Measurements from ENCODE around the gene MYH10.

Gene MYH10

DNA sequence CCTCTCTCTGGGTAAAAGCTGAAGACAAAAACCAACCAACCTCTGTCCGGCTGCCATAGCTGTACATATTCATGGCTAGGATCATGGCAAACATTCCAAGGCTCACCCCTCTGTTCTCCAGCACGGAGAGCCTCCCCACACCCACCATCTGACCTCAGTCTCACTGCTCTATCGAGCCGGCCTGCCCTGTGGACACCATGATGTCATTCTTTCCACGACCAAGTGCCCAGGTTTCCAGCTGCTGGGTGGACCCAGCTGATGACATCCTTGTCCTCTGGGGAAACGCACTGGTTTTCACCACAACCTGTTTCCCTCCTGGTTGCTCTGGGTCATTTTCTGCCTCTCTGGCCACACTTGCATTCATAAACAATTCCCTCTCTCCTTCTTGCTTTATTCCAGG, 127.2 kb downstream of the MYH10 start:
- Histone ChIP-seq H3K4me1 (ENCODE audit: control insufficient read depth, insufficient read depth, low read length) (no peaks in the 10 kb centered on the region), H3K36me3 (ENCODE audit: control insufficient read depth, insufficient read depth, low read length) (peaks cover 59% of the 10 kb centered on the region), H3K27ac (ENCODE audit: low read length) (no peak overlapping the region), H3K4me3 (ENCODE audit: low read length) (no peak overlapping the region), H3K27me3 (ENCODE audit: control insufficient read depth, insufficient read depth, low read length) (no peaks in the 10 kb centered on the region; the same call in 1 of the 2 replicates), H3K9me3 (ENCODE audit: control insufficient read depth, insufficient read depth, low read length) (no peaks in the 10 kb centered on the region)
- WGBS (ENCODE audit: insufficient coverage, insufficient read length) = no CpG with 5 or more reads among the region's 6 CpGs
- DNase-seq (ENCODE audit: low read depth, low spot score) = no peak

DNA sequence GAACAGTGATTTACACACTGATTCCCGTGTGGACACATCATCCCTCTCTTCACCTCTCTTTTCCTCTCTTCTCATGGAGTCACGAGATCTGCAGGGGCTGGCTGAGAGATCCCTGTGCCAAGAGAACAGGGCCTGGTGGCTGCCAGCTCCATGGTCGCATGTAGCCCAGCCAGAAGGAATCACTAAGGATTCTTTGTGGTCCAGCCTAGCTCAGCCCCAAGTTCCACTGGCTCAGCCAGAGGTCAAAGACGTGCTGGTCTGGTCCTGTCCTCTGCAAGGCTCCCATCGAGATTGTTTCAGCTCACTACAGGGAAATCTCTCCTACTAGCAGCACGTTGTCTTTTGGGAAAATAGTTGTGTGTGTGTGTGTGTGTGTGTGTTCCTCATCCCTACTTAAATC, 128.4 kb downstream of the MYH10 start:
- H3K4me1 ChIP-seq (ENCODE audit: control insufficient read depth, insufficient read depth, low read length) = no peaks in the 10 kb centered on the region
- DNase-seq (ENCODE audit: low read depth, low spot score) = no peak
- H3K27ac ChIP-seq (ENCODE audit: low read length) = no peak overlapping the region
- no peaks in the 10 kb centered on the region for H3K27me3 ChIP-seq (ENCODE audit: control insufficient read depth, insufficient read depth, low read length)
- no peak overlapping the region for H3K4me3 ChIP-seq (ENCODE audit: low read length)
- no CpG with 5 or more reads among the region's 6 CpGs for WGBS (ENCODE audit: insufficient coverage, insufficient read length)
- H3K9me3 ChIP-seq (ENCODE audit: control insufficient read depth, insufficient read depth, low read length) = no peaks in the 10 kb centered on the region
- H3K36me3 ChIP-seq (ENCODE audit: control insufficient read depth, insufficient read depth, low read length) = peaks cover 56% of the 10 kb centered on the region

DNA sequence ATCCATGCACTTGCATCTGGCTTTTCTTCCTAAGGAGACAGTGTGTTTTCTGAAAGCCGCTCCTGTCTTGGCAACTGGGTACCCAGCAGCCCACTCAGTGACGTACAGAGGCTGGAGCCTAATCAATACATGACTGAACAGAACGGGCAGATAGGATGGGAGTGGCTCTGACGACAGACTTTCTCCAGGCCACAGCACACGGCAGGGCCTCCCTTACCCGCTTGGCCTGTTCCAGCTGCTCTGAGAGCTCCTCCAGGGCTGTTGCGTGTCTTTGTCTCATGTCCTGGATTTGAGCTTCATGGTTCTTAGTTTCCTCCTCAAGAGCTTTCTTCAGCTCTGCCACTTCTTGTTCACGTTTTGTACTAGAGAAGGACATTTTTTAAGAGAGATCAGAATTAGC, 129.9 kb downstream of the MYH10 start:
- no peak for DNase-seq (ENCODE audit: low read depth, low spot score)
- H3K4me3 ChIP-seq (ENCODE audit: low read length) = no peak overlapping the region
- no peaks in the 10 kb centered on the region for H3K4me1 ChIP-seq (ENCODE audit: control insufficient read depth, insufficient read depth, low read length)
- no peak overlapping the region for H3K27ac ChIP-seq (ENCODE audit: low read length)
- H3K36me3 ChIP-seq (ENCODE audit: control insufficient read depth, insufficient read depth, low read length) = peaks cover 55% of the 10 kb centered on the region
- H3K9me3 ChIP-seq (ENCODE audit: control insufficient read depth, insufficient read depth, low read length) = no peaks in the 10 kb centered on the region
- WGBS (ENCODE audit: insufficient coverage, insufficient read length) = no CpG with 5 or more reads among the region's 8 CpGs
- no peaks in the 10 kb centered on the region for H3K27me3 ChIP-seq (ENCODE audit: control insufficient read depth, insufficient read depth, low read length)

DNA sequence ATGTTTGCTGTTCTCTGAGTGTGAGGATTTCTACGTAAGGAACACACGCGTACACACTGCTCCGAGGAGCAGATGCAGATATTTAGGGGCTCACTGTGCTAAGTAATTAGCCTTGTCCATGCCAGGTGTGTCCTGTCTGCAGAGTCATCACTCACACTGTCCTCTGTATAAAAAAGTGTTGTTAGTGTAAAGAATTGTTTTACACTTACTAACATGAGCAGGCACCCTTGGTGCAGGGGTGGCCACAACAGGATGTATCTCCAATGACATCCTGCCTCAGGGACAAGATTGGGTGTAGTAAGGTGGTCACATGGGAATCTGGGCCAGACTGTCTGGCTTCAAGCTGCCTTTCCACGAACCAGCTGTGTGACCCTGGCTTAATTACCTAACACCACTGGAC, 130.9 kb downstream of the MYH10 start:
- Histone ChIP-seq H3K4me3 (ENCODE audit: low read length) (no peak overlapping the region), H3K9me3 (ENCODE audit: control insufficient read depth, insufficient read depth, low read length) (no peaks in the 10 kb centered on the region), H3K27ac (ENCODE audit: low read length) (no peak overlapping the region), H3K4me1 (ENCODE audit: control insufficient read depth, insufficient read depth, low read length) (no peaks in the 10 kb centered on the region), H3K36me3 (ENCODE audit: control insufficient read depth, insufficient read depth, low read length) (peaks cover 54% of the 10 kb centered on the region), H3K27me3 (ENCODE audit: control insufficient read depth, insufficient read depth, low read length) (no peaks in the 10 kb centered on the region)
- no CpG with 5 or more reads among the region's 5 CpGs for whole genome bisulfite sequencing (ENCODE audit: insufficient coverage, insufficient read length)
- no peak for DNase-seq (ENCODE audit: low read depth, low spot score)

DNA sequence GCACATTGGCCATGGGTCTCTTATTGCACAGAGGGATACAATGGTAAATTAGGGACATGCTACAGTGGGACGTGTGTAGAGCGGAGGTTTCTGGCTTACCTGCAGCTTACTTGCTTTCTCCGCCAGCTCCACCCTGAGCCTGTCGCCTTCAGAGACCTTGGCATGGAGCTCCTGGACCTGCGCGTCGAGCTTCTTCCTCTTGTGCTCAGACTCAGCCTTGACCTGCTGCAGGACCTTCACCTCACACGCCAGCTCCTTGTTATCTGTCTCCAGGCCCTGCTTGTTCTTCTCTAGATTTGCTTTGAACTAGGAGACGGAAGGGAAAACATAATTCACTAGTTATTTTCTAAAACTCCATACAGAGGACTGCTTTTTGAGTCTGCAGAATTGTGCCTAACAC, 131.4 kb downstream of the MYH10 start:
- Histone ChIP-seq H3K4me3 (ENCODE audit: low read length) (no peak overlapping the region), H3K27me3 (ENCODE audit: control insufficient read depth, insufficient read depth, low read length) (no peaks in the 10 kb centered on the region), H3K9me3 (ENCODE audit: control insufficient read depth, insufficient read depth, low read length) (no peaks in the 10 kb centered on the region), H3K36me3 (ENCODE audit: control insufficient read depth, insufficient read depth, low read length) (peaks cover 52% of the 10 kb centered on the region), H3K4me1 (ENCODE audit: control insufficient read depth, insufficient read depth, low read length) (no peaks in the 10 kb centered on the region), H3K27ac (ENCODE audit: low read length) (no peak overlapping the region)
- WGBS (ENCODE audit: insufficient coverage, insufficient read length) = no CpG with 5 or more reads among the region's 9 CpGs
- DNase-seq (ENCODE audit: low read depth, low spot score) = no peak

DNA sequence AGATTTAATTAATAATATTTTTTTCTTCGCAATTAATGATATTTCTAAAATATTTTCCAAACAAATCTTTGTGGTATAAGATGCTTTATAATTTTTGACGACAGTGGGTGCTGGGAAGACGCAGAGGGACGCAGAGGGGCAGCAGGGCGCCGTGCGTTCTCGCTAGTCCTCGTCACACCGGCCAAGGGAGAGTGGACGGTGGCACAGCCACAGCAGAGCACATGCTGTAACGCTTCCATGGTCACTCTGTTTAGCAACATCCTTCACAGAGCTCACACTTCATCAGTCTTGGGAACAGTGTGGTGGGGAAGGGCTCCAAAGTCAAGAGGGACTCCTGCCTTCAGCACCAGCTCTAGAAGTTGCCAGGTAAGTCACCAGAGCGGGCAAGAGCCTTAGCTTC, 134.4 kb downstream of the MYH10 start:
- no peak for DNase-seq (ENCODE audit: low read depth, low spot score)
- H3K27me3 ChIP-seq (ENCODE audit: control insufficient read depth, insufficient read depth, low read length) = no peaks in the 10 kb centered on the region
- WGBS (ENCODE audit: insufficient coverage, insufficient read length) = no CpG with 5 or more reads among the region's 13 CpGs
- no peak overlapping the region for H3K4me3 ChIP-seq (ENCODE audit: low read length)
- no peak overlapping the region for H3K27ac ChIP-seq (ENCODE audit: low read length)
- H3K4me1 ChIP-seq (ENCODE audit: control insufficient read depth, insufficient read depth, low read length) = no peaks in the 10 kb centered on the region
- H3K36me3 ChIP-seq (ENCODE audit: control insufficient read depth, insufficient read depth, low read length) = peaks cover 60% of the 10 kb centered on the region
- no peaks in the 10 kb centered on the region for H3K9me3 ChIP-seq (ENCODE audit: control insufficient read depth, insufficient read depth, low read length)

DNA sequence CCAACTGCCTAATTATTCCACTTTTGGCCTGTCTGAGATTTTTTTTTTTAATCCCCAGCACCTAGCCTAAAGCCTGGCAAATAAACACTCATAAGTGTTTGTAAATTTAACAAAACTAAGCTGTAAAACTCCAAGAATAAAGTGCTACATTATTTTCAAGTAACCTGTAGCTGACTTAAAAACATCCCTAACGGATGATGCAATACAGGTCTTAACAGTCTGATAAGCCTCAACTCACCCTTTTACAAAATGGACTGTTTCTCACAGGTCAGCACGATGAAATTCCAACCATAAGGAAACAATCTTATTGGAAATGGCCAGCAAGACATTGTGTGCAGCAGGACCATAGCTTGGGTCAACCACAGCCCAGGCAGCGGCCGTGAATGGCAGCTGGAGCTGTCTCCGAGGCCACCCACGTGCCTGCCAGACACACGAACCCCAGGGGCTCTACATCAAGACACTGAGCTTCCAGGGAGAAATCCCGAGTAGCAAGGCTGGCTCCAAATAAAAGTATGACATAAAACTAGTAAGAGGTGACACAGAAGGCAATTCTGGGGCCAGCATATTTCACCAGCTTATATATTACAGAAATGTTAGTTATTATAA, 135.9 kb downstream of the MYH10 start:
- Histone ChIP-seq H3K4me1 (ENCODE audit: control insufficient read depth, insufficient read depth, low read length) (no peaks in the 10 kb centered on the region), H3K36me3 (ENCODE audit: control insufficient read depth, insufficient read depth, low read length) (peaks cover 58% of the 10 kb centered on the region), H3K27ac (ENCODE audit: low read length) (no peak overlapping the region)

DNA sequence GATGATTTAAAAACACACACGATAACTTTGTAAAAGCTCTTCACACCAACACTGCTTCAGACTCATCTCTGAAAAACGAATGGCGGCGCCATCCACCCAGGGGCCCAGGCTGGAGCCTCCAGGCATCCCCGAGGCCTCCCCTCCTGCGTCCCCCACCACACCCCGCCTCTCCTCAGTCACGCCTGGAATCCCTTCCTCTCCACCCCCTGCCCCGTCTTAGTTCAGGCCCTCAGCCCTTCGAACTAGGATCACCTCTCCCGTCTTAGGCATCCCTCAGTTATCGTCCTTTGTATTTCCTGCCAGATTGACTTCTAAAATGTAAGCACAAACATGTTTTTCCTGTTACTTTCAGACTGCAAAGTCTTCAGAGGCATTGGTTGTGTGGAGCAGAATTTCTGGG, 136.5 kb downstream of the MYH10 start:
- no peak overlapping the region for H3K4me3 ChIP-seq (ENCODE audit: low read length)
- H3K27ac ChIP-seq (ENCODE audit: low read length) = no peak overlapping the region
- H3K27me3 ChIP-seq (ENCODE audit: control insufficient read depth, insufficient read depth, low read length) = no peaks in the 10 kb centered on the region
- no peak for DNase-seq (ENCODE audit: low read depth, low spot score)
- H3K36me3 ChIP-seq (ENCODE audit: control insufficient read depth, insufficient read depth, low read length) = peaks cover 54% of the 10 kb centered on the region
- WGBS (ENCODE audit: insufficient coverage, insufficient read length) = no CpG with 5 or more reads among the region's 12 CpGs
- no peaks in the 10 kb centered on the region for H3K9me3 ChIP-seq (ENCODE audit: control insufficient read depth, insufficient read depth, low read length)
- no peaks in the 10 kb centered on the region for H3K4me1 ChIP-seq (ENCODE audit: control insufficient read depth, insufficient read depth, low read length)

More for the DNA sequence above, 135.9 kb downstream of the MYH10 start:
- DNase-seq (ENCODE audit: low read depth, low spot score) = no peak
- no peaks in the 10 kb centered on the region for H3K9me3 ChIP-seq (ENCODE audit: control insufficient read depth, insufficient read depth, low read length)
- no peak overlapping the region for H3K4me3 ChIP-seq (ENCODE audit: low read length)
- no CpG with 5 or more reads among the region's 8 CpGs for WGBS (ENCODE audit: insufficient coverage, insufficient read length)
- H3K27me3 ChIP-seq (ENCODE audit: control insufficient read depth, insufficient read depth, low read length) = no peaks in the 10 kb centered on the region

DNA sequence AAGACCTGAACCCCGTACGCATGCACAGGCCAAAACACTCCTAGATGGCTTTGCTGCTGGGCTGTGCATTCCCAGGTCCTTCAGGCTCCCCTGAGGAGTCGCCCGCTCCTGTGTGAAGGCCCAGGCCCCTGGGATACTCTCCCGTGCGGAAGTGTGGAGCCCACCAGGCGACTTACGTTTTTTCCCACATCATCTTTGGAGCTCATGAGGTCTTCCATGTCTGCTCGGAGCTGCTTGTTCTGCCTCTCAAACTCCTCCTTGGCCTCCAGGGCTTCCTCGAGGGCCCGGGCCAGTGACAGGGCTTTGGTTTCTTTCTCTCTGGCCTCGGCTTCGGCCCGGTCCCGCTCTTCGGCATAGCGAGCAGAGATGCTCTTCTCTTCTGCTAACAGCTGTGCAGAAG, 138.4 kb downstream of the MYH10 start:
- Histone ChIP-seq H3K36me3 (ENCODE audit: control insufficient read depth, insufficient read depth, low read length) (peaks cover 63% of the 10 kb centered on the region), H3K4me3 (ENCODE audit: low read length) (no peak overlapping the region), H3K4me1 (ENCODE audit: control insufficient read depth, insufficient read depth, low read length) (no peaks in the 10 kb centered on the region), H3K27me3 (ENCODE audit: control insufficient read depth, insufficient read depth, low read length) (no peaks in the 10 kb centered on the region), H3K27ac (ENCODE audit: low read length) (no peak overlapping the region), H3K9me3 (ENCODE audit: control insufficient read depth, insufficient read depth, low read length) (no peaks in the 10 kb centered on the region)
- no CpG with 5 or more reads among the region's 17 CpGs for WGBS (ENCODE audit: insufficient coverage, insufficient read length)
- DNase-seq (ENCODE audit: low read depth, low spot score) = no peak

DNA sequence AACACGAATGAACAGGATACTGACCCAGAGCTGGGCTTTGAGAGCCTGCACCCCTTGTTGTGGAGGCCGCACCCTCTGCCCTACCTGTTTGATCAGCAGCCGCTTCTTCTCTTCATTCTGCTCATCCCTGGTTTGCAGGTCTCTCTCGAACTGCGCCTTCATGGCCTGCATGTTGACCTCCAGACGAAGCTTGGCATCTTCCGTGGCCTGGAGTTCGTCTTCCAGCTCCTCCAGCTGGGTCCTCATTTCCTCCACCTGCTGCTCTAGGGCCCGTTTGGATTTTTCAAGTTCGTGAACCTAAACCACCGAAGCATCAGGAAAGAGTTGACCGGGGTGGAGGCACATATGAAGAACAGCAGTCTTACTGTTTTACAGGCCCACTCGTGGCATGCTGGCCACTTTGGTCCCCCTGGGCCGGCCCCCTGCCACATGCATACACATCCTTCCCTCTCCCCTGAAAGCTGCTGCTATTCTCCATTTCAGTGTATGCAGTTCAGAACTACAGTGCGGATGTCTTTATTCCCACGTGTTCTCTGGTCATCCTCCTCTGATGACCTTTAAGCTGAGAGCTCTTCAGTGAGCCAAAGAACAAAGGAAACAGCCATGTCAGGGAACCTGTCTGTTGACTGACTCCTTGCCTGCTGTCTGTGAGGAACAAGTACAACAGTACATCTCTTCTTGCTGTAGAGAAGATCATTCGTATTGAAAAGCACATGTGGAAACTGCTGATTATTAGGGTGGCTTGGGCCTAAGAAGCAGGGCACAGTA, 140.1 kb downstream of the MYH10 start:
- Histone ChIP-seq H3K4me1 (ENCODE audit: control insufficient read depth, insufficient read depth, low read length) (no peaks in the 10 kb centered on the region), H3K9me3 (ENCODE audit: control insufficient read depth, insufficient read depth, low read length) (no peaks in the 10 kb centered on the region), H3K27me3 (ENCODE audit: control insufficient read depth, insufficient read depth, low read length) (no peaks in the 10 kb centered on the region), H3K4me3 (ENCODE audit: low read length) (no peak overlapping the region), H3K36me3 (ENCODE audit: control insufficient read depth, insufficient read depth, low read length) (peaks cover 60% of the 10 kb centered on the region), H3K27ac (ENCODE audit: low read length) (no peak overlapping the region)
- no CpG with 5 or more reads among the region's 17 CpGs for WGBS (ENCODE audit: insufficient coverage, insufficient read length)
- DNase-seq (ENCODE audit: low read depth, low spot score) = no peak

DNA sequence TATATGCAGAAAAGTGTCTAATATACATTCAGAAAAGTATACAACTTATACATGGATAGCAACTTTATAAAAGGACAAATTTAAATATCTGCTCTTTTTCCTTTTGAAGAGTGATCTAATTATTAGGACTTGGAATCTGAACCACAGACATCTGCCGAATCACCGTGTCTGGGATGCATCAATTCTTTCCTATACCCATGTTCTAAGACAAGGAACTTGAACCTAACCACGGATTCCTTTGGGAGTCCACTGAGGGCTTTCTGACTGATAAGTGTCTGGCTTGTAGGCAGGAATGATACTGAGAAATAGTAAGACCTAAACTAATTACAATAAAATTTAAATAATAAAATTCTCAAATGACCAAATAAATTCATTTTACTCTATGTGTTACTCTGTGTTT, 140.7 kb downstream of the MYH10 start:
- Histone ChIP-seq H3K9me3 (ENCODE audit: control insufficient read depth, insufficient read depth, low read length) (no peaks in the 10 kb centered on the region), H3K36me3 (ENCODE audit: control insufficient read depth, insufficient read depth, low read length) (peaks cover 60% of the 10 kb centered on the region), H3K4me3 (ENCODE audit: low read length) (no peak overlapping the region), H3K27me3 (ENCODE audit: control insufficient read depth, insufficient read depth, low read length) (no peaks in the 10 kb centered on the region), H3K27ac (ENCODE audit: low read length) (no peak overlapping the region), H3K4me1 (ENCODE audit: control insufficient read depth, insufficient read depth, low read length) (no peaks in the 10 kb centered on the region)
- no peak for DNase-seq (ENCODE audit: low read depth, low spot score)
- no CpG with 5 or more reads among the region's 3 CpGs for WGBS (ENCODE audit: insufficient coverage, insufficient read length)
